LNCAP (cell line): ENCODE results near the gene RAB13.

Experiments used
- CTCF ChIP-seq: fragments of 450-650 bp; IDR thresholded peaks from 2 replicates; pipeline ENCODE4 v1.5.1; 2017; ENCODE audit warnings: mild to moderate bottlenecking

Gene RAB13

GRCh38 chr1:153984123-153984894 is 1.8 kb downstream of the RAB13 start:
- TF ChIP-seq CTCF, result no peak

- no peak for TF ChIP-seq CTCF
Measured at GRCh38 chr1:153978274-153978909, 7.7 kb downstream of the RAB13 start.

GRCh38 chr1:153977250-153978240 is 8.6 kb downstream of the RAB13 start, which contains the start of gene JTB:
Gene JTB, minus strand, starts transcription at chr1:153977674. Its CDS starts 422 bp downstream, at chr1:153977252.
- no peak for TF ChIP-seq CTCF

GRCh38 chr1:153976819-153977249 is 9.3 kb downstream of the RAB13 start:
- TF ChIP-seq CTCF, result no peak

- no peak for TF ChIP-seq CTCF
Measured at GRCh38 chr1:153973525-153973924, 12.6 kb downstream of the RAB13 start.

GRCh38 chr1:153973071-153973470 is 13.1 kb downstream of the RAB13 start:
- TF ChIP-seq CTCF, result no peak

- no peak for TF ChIP-seq CTCF
Measured at GRCh38 chr1:153970346-153970745, 15.8 kb downstream of the RAB13 start.
